Suprapubic skin (tissue), 3 donors: ENCODE results near the gene MAK.

Experiments used
- EP300 ChIP-seq: sonication (generic); formaldehyde crosslinking; IDR thresholded peaks from one replicate; pipeline ENCODE4 v1.6.1; 2017; ENCODE audit warnings: antibody characterized with exemption
- TF ChIP-seq, protein P1 (sequence below), 2 donors: fragments of 200-600 bp in 1 of 2; fragments of 450-650 bp in 1 of 2; sonication (generic) in 1 of 2; IDR thresholded peaks; one replicate each; pipeline ENCODE4 v1.5.1; 2016 to 2019; ENCODE audit warnings: antibody characterized with exemption in 2 of 2, mild to moderate bottlenecking in 1 of 2, moderate library complexity in 1 of 2

GRCh38 chr6:10809098-10809497 is 29.2 kb downstream of the MAK start:
- TF ChIP-seq, protein P1, sequence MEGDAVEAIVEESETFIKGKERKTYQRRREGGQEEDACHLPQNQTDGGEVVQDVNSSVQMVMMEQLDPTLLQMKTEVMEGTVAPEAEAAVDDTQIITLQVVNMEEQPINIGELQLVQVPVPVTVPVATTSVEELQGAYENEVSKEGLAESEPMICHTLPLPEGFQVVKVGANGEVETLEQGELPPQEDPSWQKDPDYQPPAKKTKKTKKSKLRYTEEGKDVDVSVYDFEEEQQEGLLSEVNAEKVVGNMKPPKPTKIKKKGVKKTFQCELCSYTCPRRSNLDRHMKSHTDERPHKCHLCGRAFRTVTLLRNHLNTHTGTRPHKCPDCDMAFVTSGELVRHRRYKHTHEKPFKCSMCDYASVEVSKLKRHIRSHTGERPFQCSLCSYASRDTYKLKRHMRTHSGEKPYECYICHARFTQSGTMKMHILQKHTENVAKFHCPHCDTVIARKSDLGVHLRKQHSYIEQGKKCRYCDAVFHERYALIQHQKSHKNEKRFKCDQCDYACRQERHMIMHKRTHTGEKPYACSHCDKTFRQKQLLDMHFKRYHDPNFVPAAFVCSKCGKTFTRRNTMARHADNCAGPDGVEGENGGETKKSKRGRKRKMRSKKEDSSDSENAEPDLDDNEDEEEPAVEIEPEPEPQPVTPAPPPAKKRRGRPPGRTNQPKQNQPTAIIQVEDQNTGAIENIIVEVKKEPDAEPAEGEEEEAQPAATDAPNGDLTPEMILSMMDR (IDR thresholded peaks at IDR 0.05) = no peak
- no peak for TF ChIP-seq EP300
